ENCODE data around the gene WBP1L. TPM values are rescaled to one million over a fixed set of nuclear protein-coding genes. Genes with fewer than 3 reads are reported as not detected.

The WBP1L gene
- total RNA-seq, 3 donors from 2014 or later (not counting 1 experiment from before 2014, with no cell fraction given), result 34.6 to 48.4 (median 47.9) TPM

- H3K9me3 ChIP-seq (ENCODE audit: control insufficient read depth, insufficient read depth, low read length), result no peaks in the 10 kb centered on the region
- intact Hi-C loops (cut with micrococcal nuclease), result no loop called here
- no peak overlapping the region for H3K27ac ChIP-seq (ENCODE audit: low read length)
- H3K27me3 Mint-ChIP-seq (ENCODE audit: low read depth in 2 of 2), result no peaks in the 10 kb centered on the region
- peaks cover 47 to 58% of the 10 kb centered on the region in 2 donors for H3K4me1 Mint-ChIP-seq
- no peak for TF ChIP-seq CTCF (IDR thresholded peaks at IDR 0.05)
- DNase-seq (no peak), ATAC-seq (no peak)
- no peaks in the 10 kb centered on the region for H3K27me3 ChIP-seq (ENCODE audit: control insufficient read depth, insufficient read depth, low read length)
- H3K4me3 Mint-ChIP-seq, result no peak overlapping the region
- H3K4me1 ChIP-seq (ENCODE audit: control insufficient read depth, insufficient read depth, low read length), result peaks cover 26% of the 10 kb centered on the region
- H3K27ac Mint-ChIP-seq, result peak overlapping the region in 1 of 2 donors; percentile 17
- 95% methylated on average over 8 of the region's 8 CpGs for WGBS (ENCODE audit: insufficient coverage)
- no peaks in the 10 kb centered on the region for H3K9me3 Mint-ChIP-seq
- no peaks in the 10 kb centered on the region for H3K36me3 Mint-ChIP-seq
- H3K4me3 ChIP-seq (ENCODE audit: low read length), result no peak overlapping the region
- H3K36me3 ChIP-seq (ENCODE audit: control insufficient read depth, insufficient read depth, low read length), result peaks cover 5% of the 10 kb centered on the region
These were observed 48.1 kb downstream of the WBP1L start for GRCh38 chr10:102791754-102792395.

- Histone ChIP-seq H3K36me3 (ENCODE audit: control insufficient read depth, insufficient read depth, low read length) (peaks cover 29% of the 10 kb centered on the region), H3K9me3 (ENCODE audit: control insufficient read depth, insufficient read depth, low read length) (no peaks in the 10 kb centered on the region), H3K4me1 (ENCODE audit: control insufficient read depth, insufficient read depth, low read length) (peaks cover 42% of the 10 kb centered on the region), H3K4me3 (ENCODE audit: low read length) (no peak overlapping the region), H3K27me3 (ENCODE audit: control insufficient read depth, insufficient read depth, low read length) (no peaks in the 10 kb centered on the region), H3K27ac (ENCODE audit: low read length) (peak overlapping the region; percentile 75)
- no peaks in the 10 kb centered on the region for H3K9me3 Mint-ChIP-seq
- ATAC-seq, result peak in 1 of 3 donors; percentile 16
- 52% methylated on average over 15 of the region's 15 CpGs for WGBS (ENCODE audit: insufficient coverage)
- no peaks in the 10 kb centered on the region for H3K27me3 Mint-ChIP-seq (ENCODE audit: low read depth in 2 of 2)
- DNase-seq, result no peak
- H3K27ac Mint-ChIP-seq, result peak overlapping the region; percentile 90 to 91
- H3K4me1 Mint-ChIP-seq, result peaks cover 37 to 52% of the 10 kb centered on the region in 2 donors
- intact Hi-C loops (cut with micrococcal nuclease), result no loop called here
- no peak for TF ChIP-seq CTCF (IDR thresholded peaks at IDR 0.05)
- peak overlapping the region; percentile 75 for H3K4me3 Mint-ChIP-seq
- no peaks in the 10 kb centered on the region for H3K36me3 Mint-ChIP-seq
These were observed 52.0 kb downstream of the WBP1L start for GRCh38 chr10:102795453-102796406.

DNA sequence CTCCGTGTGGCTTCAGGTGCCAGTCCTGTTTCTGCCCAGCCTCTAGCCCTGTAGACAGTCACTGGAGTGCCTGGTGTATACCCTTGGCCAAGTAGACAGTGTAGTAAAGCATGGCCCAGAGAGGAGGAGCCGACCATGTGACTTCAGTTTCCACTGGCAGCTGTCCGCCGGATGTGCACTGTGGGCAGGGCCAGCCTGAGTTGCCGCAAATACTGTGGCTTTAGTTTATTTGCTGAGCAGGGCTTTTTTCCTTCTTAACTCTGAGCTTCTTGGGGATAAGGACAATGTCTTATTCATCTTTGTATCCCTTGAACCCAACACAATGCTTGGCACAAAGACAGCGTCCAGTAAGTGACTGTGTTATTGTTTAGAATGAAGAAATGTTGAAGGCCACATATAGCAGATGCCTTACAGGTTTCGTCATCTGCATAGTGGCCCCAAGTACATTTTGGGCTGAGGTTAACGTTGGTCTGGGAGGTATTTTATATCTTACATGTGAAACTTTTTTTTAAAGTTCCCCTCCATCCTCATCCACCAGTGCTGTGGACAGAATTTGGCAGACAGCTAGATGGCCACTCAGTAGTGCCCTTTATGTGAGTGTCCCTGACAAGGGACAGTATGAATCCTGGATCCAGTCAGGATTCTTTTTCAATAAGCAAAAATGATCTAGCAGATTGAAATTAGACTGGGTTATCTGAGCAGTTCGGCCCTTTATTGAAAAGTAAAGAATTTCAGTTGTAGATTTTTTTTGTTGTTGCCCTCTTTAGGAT, 52.8 kb downstream of the WBP1L start:
- intact Hi-C loops (cut with micrococcal nuclease), result no loop called here
- WGBS (ENCODE audit: insufficient coverage), result 23% methylated on average over 8 of the region's 9 CpGs
- Histone ChIP-seq H3K27ac (ENCODE audit: low read length) (peak overlapping the region; percentile 75), H3K36me3 (ENCODE audit: control insufficient read depth, insufficient read depth, low read length) (peaks cover 33% of the 10 kb centered on the region), H3K4me1 (ENCODE audit: control insufficient read depth, insufficient read depth, low read length) (peaks cover 42% of the 10 kb centered on the region), H3K4me3 (ENCODE audit: low read length) (peak overlapping the region; percentile 5), H3K27me3 (ENCODE audit: control insufficient read depth, insufficient read depth, low read length) (no peaks in the 10 kb centered on the region), H3K9me3 (ENCODE audit: control insufficient read depth, insufficient read depth, low read length) (no peaks in the 10 kb centered on the region)
- Mint-ChIP-seq H3K4me3 (peak overlapping the region; percentile 75), H3K9me3 (no peaks in the 10 kb centered on the region), H3K27me3 (ENCODE audit: low read depth in 2 of 2) (no peaks in the 10 kb centered on the region), H3K36me3 (no peaks in the 10 kb centered on the region), H3K27ac (peak overlapping the region; percentile 90 to 91), H3K4me1 (peaks cover 44 to 60% of the 10 kb centered on the region in 2 donors)
- no peak for TF ChIP-seq CTCF (IDR thresholded peaks at IDR 0.05)
- DNase-seq (peak; percentile 45 to 68), ATAC-seq (peak; percentile 96 to 99 (median 98))

Data from natural killer cell (primary cell).